GM10266 (cell line): ENCODE measurements around the gene FAM120A.
"Not testable (repeated sequence)": the region's sequence is repeated elsewhere in the genome, so short reads cannot be mapped to it uniquely, and the experiment has no call there.

Source experiments
- DNase-seq: peaks from one replicate; pipeline ENCODE4 v3.0.0; 2012; ENCODE audit errors: extremely low spot score
- TF ChIP-seq, protein P1 (sequence below): IDR thresholded peaks from 2 replicates; pipeline ENCODE4 v1.5.1; 2012; ENCODE audit warnings: mild to moderate bottlenecking, low read depth; ENCODE audit not compliant: control insufficient read depth, insufficient read depth; ENCODE audit errors: missing control alignments

FAM120A gene

DNA sequence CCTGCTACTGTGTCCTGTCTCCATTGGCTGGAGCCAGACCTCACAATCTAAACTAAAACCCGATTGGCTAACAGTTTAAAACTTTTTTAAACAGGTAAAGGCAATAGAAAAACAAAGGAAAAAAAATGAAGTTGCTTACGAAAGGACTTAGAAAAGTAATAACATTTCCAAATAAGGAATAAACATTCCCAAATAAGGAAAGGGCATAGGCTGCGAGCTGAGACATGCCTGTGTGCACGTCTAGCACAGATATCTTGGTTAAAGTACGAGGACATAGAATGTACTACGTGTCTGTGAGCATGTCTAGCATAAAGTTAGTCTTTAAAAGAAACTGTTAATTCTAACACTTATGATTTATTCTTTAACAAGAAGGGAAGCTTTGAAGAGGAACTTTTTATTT, 15.3 kb upstream of the FAM120A start:
- TF ChIP-seq, protein P1, sequence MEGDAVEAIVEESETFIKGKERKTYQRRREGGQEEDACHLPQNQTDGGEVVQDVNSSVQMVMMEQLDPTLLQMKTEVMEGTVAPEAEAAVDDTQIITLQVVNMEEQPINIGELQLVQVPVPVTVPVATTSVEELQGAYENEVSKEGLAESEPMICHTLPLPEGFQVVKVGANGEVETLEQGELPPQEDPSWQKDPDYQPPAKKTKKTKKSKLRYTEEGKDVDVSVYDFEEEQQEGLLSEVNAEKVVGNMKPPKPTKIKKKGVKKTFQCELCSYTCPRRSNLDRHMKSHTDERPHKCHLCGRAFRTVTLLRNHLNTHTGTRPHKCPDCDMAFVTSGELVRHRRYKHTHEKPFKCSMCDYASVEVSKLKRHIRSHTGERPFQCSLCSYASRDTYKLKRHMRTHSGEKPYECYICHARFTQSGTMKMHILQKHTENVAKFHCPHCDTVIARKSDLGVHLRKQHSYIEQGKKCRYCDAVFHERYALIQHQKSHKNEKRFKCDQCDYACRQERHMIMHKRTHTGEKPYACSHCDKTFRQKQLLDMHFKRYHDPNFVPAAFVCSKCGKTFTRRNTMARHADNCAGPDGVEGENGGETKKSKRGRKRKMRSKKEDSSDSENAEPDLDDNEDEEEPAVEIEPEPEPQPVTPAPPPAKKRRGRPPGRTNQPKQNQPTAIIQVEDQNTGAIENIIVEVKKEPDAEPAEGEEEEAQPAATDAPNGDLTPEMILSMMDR, result no peak
- no peak for DNase-seq

DNA sequence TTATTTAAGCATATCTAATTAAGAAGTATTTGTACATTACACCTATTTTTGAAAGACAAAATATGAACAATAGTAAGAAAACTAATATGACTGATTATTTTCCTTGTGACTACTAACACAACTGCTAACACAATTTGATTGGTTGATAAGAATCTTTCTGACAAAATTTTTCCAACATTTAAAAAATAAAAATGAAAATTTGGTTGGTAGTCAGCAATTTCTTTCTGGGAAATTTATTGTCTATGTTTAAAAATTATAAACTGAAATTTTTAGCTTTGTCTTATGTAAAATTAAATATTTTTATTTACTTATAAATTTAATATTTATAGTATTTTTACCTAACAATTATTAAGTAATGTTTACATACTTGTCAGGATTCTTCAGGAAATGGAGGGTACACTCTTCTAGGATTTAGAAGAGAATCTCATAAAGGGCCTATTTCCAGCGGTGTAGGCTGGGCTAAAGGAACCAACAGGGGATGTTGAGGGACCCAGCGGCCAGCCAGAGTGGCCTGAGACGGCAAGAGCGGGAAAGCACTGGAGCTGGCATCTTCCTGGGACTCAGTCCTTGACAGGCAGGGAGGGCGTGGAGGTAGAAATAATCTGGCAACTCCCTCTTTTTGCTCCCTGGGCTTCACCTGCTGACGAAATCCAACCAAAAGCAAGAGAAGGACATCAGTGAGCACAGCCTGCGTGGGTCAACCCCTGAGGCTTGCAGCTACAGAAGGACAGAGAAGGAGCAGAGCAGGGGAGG, 14.7 kb upstream of the FAM120A start:
- TF ChIP-seq, protein P1, result no peak
- no peak for DNase-seq

DNA sequence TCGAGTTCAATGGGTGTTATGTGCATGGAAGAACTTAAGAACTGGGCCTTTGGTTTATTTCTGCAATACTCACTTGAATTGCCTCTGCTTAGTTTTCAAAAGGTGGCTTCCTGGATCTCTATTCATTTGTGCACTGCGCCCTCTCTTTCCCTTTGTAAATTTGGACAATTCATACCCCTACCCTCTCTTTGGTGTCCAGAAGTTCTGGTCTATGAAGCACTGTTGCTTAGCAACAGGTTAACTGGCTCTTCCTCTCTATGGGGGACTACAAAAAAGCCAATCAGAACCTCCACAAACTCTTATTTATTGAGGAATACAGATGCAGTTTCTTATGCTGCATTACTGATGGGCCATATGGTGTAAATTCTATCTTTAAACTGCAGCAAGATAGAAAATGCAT, 13.5 kb upstream of the FAM120A start:
- TF ChIP-seq, protein P1, result no peak
- no peak for DNase-seq

DNA sequence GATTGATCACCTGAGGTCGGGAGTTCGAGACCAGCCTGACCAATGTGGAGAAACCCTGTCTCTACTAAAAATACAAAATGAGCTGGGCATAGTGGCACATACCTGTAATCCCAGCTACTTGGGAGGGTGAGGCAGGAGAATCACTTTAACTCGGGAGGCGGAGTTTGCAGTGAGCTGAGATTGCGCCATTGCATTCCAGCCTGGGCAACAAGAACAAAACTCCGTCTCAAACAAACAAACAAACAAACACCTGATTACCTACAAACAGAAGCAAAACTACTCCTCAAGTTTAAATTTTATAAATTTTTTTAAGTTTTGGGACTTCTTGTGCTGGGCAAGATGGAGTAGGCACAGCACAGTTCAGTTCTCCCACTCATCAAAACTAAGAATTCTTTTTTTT, 12.2 kb upstream of the FAM120A start:
- not testable (repeated sequence) for DNase-seq

DNA sequence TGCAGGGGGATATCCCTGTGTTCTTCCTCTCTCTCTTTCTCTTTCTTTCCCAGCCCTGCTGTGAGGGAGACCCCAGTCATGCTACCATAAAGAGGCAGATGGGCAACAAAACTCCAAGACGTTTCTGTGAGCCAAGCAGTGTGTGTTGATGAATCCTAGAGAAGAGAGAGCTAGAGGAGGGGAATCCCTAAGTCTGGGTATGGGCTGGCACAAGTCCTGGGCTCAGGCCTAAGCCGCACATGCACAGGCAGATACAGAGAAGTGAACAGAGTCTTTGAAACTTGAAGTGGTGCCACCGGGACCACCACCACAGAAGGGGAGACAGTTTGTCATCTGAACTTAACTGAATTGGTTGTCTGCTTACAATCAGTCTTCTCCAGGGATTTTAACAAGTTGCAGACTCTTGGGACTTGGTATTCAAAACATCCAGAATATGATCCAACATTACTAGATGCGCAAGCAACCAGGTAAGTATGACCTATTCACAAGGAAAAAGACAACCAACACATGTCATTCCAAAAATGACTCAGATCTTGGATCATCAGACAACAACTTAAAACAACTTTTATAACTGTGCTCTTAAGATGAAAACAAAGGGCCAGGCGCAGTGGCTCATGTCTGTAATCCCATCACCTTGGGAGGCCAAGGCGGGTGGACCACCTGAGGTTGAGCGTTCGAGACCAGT, 10.4 kb upstream of the FAM120A start:
- TF ChIP-seq, protein P1, result no peak
- DNase-seq, result no peak

DNA sequence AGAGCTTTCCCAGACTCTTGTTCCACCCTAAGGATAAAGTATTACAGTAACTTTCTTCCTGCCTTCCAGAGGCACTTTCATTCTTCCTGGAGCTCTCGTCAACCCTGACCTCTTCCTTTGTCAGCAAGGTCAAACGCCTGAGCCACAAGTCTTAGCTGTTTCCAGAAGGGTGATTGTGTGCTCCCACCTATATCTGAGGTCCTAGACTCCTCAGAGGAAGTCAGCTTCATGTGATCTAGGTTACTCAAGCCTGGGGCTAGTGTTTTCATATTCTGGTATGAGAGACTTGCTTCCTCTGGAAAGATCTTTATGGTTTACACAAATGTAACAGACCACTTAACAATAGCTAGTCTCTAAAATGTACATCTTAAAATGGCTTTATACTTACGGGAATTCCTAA, 5.4 kb upstream of the FAM120A start:
- TF ChIP-seq, protein P1, result no peak
- no peak for DNase-seq

DNA sequence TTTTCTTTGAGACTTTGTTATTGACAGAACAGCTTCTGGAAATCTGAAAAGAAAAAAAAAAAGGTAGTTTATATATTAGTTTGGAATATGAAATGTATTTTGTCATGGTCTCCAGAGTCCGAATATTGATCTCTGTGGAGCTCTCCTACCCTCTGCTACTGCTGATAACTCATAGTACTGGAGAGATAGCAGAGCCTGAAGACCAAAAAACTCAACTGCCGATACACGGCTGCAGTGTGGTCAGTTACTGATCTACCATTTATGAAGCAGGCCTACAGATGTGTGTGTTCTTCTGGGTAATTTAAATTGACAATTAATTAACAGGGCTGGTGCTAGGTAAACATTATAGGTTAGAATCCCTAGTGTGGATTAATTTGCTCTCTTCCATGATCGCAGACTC, 3.8 kb upstream of the FAM120A start:
- TF ChIP-seq, protein P1, result no peak

More for the DNA sequence above, 3.8 kb upstream of the FAM120A start:
- DNase-seq, result no peak
